ENCODE data around the gene TFPI. TPM values are rescaled to one million over a fixed set of nuclear protein-coding genes. Genes with fewer than 3 reads are reported as not detected.
"Not testable (repeated sequence)": the region's sequence is repeated elsewhere in the genome, so short reads cannot be mapped to it uniquely, and the experiment has no call there.

The TFPI gene
- polyA plus RNA-seq, 4 donors, result 41.9 to 53.9 (median 47.7) TPM

DNA sequence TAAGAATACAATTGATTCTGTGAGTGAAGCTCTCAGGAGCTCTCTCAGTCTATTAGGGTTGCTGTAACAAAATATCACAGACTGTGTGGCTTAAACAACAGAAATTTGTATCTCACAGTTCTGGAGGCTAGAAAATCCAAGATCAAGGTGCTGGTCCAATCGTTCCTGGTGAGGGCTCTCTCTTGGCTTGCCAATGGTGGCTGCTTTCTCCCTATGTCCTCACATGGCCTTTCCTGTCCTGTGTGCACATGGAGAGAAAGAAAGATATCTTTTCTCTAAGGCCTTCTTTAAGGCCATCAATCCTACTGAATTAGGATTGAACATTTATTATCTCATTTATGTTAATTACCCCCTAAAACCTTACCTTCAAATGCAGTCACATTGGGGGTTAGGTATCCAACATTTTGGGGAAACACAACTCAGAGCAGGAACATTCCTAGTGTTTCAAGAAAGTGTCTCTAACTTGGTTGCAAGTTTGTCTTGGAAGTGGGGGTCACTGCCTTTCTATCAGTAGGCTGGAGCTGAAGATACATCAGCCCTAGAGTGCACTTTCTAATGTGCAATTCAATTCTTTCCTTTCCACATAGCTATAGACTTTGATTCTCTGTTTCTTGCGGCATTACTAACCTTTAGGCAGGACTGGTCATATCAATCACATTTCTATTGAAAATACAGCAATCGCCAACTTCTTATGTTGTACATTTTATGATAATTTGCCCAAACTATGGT lies 24.8 kb downstream of the TFPI start:
- no peak for DNase-seq (ENCODE audit: low read depth in 4 of 4, low spot score in 3 of 4)

- DNase-seq (ENCODE audit: low read depth in 4 of 4, low spot score in 3 of 4), result no peak
These were observed 26.2 kb downstream of the TFPI start for GRCh38 chr2:187528042-187528441.

GRCh38 chr2:187527262-187527661 lies 27.0 kb downstream of the TFPI start:
- DNase-seq (ENCODE audit: low read depth in 4 of 4, low spot score in 3 of 4), result no peak

DNA sequence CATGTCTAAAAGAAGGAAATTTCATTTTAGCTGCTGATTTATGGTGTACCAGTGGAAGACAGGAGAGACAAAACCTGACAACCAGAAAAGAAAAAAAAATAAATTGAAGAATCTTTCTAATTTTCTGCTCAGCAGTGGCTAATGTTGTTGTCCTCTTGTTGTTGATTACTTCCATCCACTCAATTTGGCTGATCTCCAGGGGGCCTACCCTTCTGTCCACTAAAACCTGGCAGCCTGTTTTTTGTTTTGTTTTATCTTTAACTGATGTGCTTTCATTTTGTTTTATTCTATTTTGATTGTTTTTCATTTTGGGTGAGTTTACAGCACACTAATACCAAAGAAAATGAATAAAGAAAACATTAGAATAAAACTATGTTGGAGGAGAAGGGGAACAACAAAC lies 27.4 kb downstream of the TFPI start:
- no peak for DNase-seq (ENCODE audit: low read depth in 4 of 4, low spot score in 3 of 4)

- no peak for DNase-seq (ENCODE audit: low read depth in 4 of 4, low spot score in 3 of 4)
These were observed 28.9 kb downstream of the TFPI start for GRCh38 chr2:187525163-187525900.

DNA sequence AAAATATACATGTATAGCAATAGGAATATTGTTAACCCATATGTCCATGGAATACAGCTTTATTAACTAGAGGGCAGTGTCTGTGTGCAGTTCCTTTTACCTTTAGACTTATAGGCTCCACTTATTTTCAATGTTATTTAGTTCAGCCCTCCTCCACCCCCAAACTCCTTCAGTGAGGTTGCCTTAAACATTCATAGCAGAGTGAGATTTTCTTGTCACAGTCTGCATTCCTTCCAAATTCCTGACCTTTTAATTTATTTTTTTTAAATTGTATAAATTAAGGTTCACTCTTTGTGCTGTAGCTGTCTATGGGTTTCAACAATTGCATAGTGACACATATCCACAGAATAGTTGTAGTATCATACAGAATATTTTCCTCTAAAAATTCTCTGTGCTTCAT lies 30.9 kb downstream of the TFPI start:
- no peak for DNase-seq (ENCODE audit: low read depth in 4 of 4, low spot score in 3 of 4)

DNA sequence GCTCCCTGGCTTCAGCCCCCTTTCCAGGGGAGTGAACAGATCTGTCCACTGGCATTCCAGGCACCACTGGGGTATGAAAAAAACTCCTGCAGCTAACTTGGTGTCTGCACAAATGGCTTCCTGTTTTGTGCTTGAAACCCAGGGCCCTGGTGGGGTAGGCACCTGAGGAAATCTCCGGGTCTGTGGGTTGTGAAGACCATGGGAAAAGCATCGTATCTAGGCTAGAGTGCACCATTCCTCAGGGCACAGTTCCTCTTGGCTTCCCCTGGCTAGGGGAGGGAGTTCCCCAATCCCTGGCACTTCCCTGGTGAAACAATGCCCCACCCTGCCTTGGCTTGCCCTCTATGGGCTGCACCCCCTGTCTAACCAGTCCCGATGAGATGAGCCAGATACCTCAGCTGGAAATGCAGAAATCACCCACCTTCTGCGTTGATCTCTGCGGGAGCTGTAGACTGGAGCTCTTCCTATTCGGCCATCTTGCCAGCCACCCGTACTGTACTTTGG lies 34.1 kb downstream of the TFPI start:
- DNase-seq (ENCODE audit: low read depth in 4 of 4, low spot score in 3 of 4), result no peak

DNA sequence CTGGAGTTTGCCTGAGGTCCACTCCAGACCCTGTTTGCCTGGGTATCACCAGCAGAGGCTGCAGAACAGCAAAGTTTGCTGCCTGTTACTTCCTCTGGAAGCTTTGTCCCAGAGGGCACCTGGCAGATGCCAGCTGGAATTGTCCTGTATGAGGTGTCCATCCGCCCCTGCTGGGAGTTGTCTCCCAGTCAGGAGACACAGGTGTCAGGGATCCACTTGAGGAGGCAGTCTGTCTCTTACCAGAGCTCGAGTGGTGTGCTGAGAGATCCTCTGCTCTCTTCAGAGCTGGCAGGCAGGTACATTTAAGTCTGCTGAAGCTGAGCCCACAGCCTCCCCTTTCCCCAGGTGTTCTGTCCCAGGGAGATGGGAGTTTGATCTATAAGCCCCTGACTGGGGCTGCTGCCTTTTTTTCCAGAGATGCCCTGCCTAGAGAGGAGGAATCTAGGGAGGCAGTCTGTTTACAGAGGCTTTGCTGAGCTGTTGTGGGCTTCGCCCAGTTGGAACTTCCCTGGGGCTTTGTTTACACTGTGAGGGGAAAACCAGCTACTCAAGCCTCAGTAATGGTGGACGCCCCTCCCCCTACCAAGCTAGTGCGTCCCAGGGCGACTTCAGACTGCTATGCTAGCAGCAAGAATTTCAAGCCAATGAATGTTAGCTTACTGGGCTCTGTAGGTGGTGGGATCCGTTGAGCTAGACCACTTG lies 34.7 kb downstream of the TFPI start:
- DNase-seq (ENCODE audit: low read depth in 4 of 4, low spot score in 3 of 4), result no peak

GRCh38 chr2:187517750-187518361 lies 36.4 kb downstream of the TFPI start:
- DNase-seq (ENCODE audit: low read depth in 4 of 4, low spot score in 3 of 4), result not testable (repeated sequence)

DNA sequence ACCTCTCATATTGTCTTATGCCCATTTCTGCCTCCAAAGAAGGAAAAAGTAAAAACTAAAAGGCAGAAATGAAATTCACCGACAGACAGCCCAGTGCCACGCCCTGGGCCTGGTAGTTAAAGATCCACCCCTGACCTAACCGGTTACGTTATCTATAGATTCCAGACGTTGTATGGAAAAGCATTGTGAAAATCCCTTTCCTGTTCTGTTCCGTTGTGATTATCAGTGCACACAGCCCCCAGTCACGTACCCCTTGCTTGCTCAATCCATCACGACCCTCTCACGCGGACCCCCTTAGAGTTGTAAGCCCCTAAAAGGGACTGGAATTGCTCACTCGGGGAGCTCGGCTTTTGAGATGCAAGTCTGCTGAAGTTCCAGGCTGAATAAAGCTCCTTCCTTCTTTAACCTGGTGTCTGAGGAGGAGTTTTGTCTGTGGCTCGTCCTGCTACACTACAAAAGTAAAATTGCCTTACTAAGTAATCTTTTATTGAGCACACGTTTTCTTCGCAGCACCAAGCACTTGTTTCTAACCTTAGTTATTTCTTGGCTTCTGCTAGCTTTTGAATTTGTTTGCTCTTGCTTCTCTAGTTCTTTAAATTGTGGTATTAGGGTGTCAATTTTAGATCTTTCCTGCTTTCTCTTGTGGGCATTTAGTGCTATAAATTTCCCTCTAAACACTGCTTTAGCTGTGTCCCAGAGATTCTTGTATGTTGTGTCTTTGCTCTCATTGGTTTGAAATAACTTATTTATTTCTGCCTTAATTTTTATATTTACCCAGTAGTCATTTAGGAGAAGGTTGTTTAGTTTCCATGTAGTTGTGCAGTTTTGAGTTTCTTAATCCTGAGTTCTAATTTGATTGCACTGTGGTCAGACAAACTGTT lies 37.4 kb downstream of the TFPI start:
- DNase-seq (ENCODE audit: low read depth in 4 of 4, low spot score in 3 of 4), result not testable (repeated sequence)

- DNase-seq (ENCODE audit: low read depth in 4 of 4, low spot score in 3 of 4), result no peak
These were observed 39.3 kb downstream of the TFPI start for GRCh38 chr2:187514930-187515329.

GRCh38 chr2:187514235-187514829 lies 39.9 kb downstream of the TFPI start:
- not testable (repeated sequence) for DNase-seq (ENCODE audit: low read depth in 4 of 4, low spot score in 3 of 4)

GRCh38 chr2:187513460-187514234 lies 40.6 kb downstream of the TFPI start:
- not testable (repeated sequence) for DNase-seq (ENCODE audit: low read depth in 4 of 4, low spot score in 3 of 4)

GRCh38 chr2:187511356-187512315 lies 42.6 kb downstream of the TFPI start:
- DNase-seq (ENCODE audit: low read depth in 4 of 4, low spot score in 3 of 4), result no peak

DNA sequence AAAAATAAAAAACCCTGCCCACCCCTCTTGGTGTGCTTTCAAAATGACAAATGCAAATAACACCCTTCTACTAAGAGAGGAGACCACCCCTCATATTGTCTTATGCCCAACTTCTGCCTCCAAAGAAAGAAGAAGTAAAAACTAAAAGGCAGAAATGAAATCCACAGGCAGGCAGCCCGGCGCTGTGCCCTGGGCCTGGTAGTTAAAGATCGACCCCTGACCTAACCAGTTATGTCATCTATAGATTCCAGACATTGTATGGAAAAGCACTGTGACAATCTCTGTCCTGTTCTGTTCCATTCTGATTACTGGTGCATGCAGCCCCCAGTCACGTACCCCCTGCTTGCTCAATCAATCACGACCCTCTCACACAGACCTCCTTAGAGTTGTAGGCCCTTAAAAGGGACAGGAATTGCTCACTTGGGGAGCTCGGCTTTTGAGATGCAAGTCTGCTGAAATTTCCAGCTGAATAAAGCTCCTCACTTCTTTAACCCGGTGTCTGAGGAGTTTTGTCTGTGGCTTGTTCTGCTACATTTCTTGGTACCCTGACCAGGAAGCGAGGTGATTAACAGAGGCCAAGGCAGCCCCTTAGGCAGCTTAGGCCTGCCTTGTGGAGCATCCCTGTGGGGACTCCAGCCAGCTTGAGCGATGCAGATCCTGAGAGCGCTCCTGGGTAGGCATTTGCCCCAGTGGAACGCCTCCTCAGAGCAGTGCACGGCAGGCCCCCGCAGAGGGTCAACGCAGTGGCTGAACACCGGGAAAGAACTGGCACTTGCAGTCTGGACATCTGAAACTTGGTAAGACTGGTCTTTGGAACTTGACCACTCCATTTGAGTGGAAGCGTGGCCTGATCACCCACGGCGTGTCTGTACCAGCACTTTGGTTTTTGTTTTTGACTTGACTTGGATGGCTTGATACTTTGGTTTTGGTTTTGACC lies 43.5 kb downstream of the TFPI start:
- not testable (repeated sequence) for DNase-seq (ENCODE audit: low read depth in 4 of 4, low spot score in 3 of 4)

DNA sequence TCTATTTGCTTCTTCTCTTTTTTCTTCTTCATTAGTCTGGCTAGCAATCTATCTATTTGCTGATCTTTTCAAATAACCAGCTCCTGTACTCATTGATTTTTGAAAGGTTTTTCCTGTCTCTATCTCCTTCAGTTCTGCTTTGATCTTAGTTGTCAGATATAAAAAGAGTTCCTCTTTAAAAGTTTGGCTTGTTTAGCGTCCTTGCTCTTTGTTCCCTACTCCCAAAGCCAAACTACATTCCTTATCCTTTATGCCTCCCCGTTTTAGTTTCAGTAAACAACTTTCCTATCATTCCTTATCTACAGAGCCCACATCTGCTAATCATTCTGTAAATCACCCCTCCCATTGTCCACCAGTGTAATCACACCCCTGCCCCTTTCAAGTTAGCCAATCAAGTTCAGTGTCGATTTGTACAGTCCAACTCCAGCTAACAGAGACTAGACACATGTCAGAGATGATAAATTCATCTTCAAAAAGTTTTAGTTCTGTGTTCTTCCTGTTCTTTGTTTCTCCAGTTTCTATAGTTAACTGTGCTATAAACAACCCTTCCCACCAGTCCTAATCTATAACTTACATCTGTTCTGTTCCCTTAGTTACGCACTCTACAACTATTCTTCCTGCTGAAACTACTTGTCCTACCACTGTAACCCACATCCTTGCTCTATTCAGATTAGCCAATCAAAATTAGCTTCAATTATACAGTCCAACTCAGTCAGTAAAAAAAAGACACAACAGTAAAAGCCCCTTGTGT lies 44.4 kb downstream of the TFPI start:
- DNase-seq (ENCODE audit: low read depth in 4 of 4, low spot score in 3 of 4), result no peak
